Measurements from ENCODE around the gene PHRF1. TPM values are rescaled to one million over a fixed set of nuclear protein-coding genes. Genes with fewer than 3 reads are reported as not detected.

PHRF1 gene
- total RNA-seq, 1 experiment from 2014 or later = 48.9 TPM

- Histone ChIP-seq H2BK5ac (ENCODE audit: insufficient read length, low read length) (no peak overlapping the region), H2AK5ac (ENCODE audit: insufficient read length, low read length) (no peak overlapping the region), H3K23ac (ENCODE audit: insufficient read length, low read depth, low read length) (no peak overlapping the region), H2AFZ (ENCODE audit: low read length) (no peak overlapping the region), H3K18ac (ENCODE audit: insufficient read length, low read depth, low read length) (no peak overlapping the region), H4K91ac (ENCODE audit: insufficient read length, low read depth, low read length) (no peak overlapping the region), H3T11ph (ENCODE audit: low read length) (no peak overlapping the region), H2BK20ac (ENCODE audit: low read depth, low read length, poor library complexity, severe bottlenecking) (no peak overlapping the region), H3K23me2 (ENCODE audit: insufficient read length, low read depth, low read length, poor library complexity, severe bottlenecking) (peaks cover 4% of the 10 kb centered on the region), H3K9ac (ENCODE audit: extremely low read depth, insufficient read length, low read length) (no peak overlapping the region), H3K4me1 (ENCODE audit: insufficient read depth, low read length) (no peaks in the 10 kb centered on the region), H4K5ac (ENCODE audit: insufficient read length, low read depth, low read length) (no peak overlapping the region), H4K8ac (replicated peaks; ENCODE audit: insufficient read length, low read depth, low read length) (no peak overlapping the region), H3K79me1 (ENCODE audit: insufficient read depth, low read depth, low read length, poor library complexity, severe bottlenecking) (no peaks in the 10 kb centered on the region), H3K79me2 (ENCODE audit: insufficient read depth, low read length) (no peaks in the 10 kb centered on the region), H3K9me3 (ENCODE audit: control insufficient read depth, low read depth, low read length) (no peaks in the 10 kb centered on the region), H3K4me2 (ENCODE audit: insufficient read depth, insufficient read length, low read length) (no peak overlapping the region), H3K14ac (ENCODE audit: insufficient read depth, low read length) (no peak overlapping the region), H2BK12ac (ENCODE audit: insufficient read length, low read depth, low read length) (no peak overlapping the region), H3K4ac (ENCODE audit: low read depth, low read length) (no peak overlapping the region), H3K27ac (ENCODE audit: insufficient read length, low read depth, low read length) (no peak overlapping the region), H2BK120ac (ENCODE audit: low read depth, low read length, poor library complexity, severe bottlenecking) (no peak overlapping the region), H3K27me3 (ENCODE audit: insufficient read depth, low read length) (no peaks in the 10 kb centered on the region), H4K20me1 (ENCODE audit: control insufficient read depth, insufficient read depth, insufficient read length) (no peaks in the 10 kb centered on the region), H3K56ac (ENCODE audit: insufficient read length, low read depth, low read length) (no peak overlapping the region), H2BK15ac (ENCODE audit: low read depth, low read length) (no peak overlapping the region)
- no CpG with 5 or more reads among the region's 13 CpGs for WGBS (ENCODE audit: extremely low coverage, insufficient read length, low lambda C conversion rate)
- H3K27ac Mint-ChIP-seq = no peak overlapping the region; a peak in 1 of 7 replicates
- no peak for DNase-seq
- no peak for TF ChIP-seq CTCF (conservative IDR thresholded peaks at IDR 0.05)
- H3K4me1 Mint-ChIP-seq = peaks cover 2 to 4% of the 10 kb centered on the region in 2 experiments; a peak in 2 of 4 replicates
- no peaks in the 10 kb centered on the region for H3K9me3 Mint-ChIP-seq
- H3K36me3 Mint-ChIP-seq (ENCODE audit: insufficient read depth in 1 of 3, low read depth in 3 of 3) = peaks cover 0 to 3% (median 0%) of the 10 kb centered on the region in 3 experiments; a peak in 1 of 7 replicates
- peaks cover 4% of the 10 kb centered on the region for H3K27me3 Mint-ChIP-seq (ENCODE audit: low read depth)
- H3K4me3 Mint-ChIP-seq = no peak overlapping the region
These were observed 43.9 kb downstream of the PHRF1 start for GRCh38 chr11:620201-620600.
